T-helper 2 cell treated with Interferon-gamma antibody and Interleukin-4, amounts not matched to agents 5 μg/mL and 100 μg/mL, for 36 hours (primary cell): ENCODE measurements around the gene CILP2.

Source experiments
- DNase-seq: peaks from one replicate; pipeline ENCODE4 v3.0.0; 2021; ENCODE audit warnings: low spot score
- H3K27ac Mint-ChIP-seq: one replicate; pipeline ENCODE4 v1.8.0; 2021; ENCODE audit warnings: mild to moderate bottlenecking, mixed read lengths
- H3K27me3 Mint-ChIP-seq: one replicate; pipeline ENCODE4 v1.8.0; 2021; ENCODE audit warnings: low read depth, mixed read lengths
- H3K36me3 Mint-ChIP-seq: one replicate; pipeline ENCODE4 v1.8.0; 2021; ENCODE audit warnings: low read depth, mixed read lengths
- H3K4me1 Mint-ChIP-seq: one replicate; pipeline ENCODE4 v1.8.0; 2021; ENCODE audit warnings: low read depth, mixed read lengths
- H3K4me3 Mint-ChIP-seq: one replicate; pipeline ENCODE4 v1.8.0; 2022; ENCODE audit warnings: mild to moderate bottlenecking, moderate library complexity, mixed read lengths
- H3K9me3 Mint-ChIP-seq: one replicate; pipeline ENCODE4 v1.8.0; 2021; ENCODE audit warnings: mixed read lengths

Gene CILP2

DNA sequence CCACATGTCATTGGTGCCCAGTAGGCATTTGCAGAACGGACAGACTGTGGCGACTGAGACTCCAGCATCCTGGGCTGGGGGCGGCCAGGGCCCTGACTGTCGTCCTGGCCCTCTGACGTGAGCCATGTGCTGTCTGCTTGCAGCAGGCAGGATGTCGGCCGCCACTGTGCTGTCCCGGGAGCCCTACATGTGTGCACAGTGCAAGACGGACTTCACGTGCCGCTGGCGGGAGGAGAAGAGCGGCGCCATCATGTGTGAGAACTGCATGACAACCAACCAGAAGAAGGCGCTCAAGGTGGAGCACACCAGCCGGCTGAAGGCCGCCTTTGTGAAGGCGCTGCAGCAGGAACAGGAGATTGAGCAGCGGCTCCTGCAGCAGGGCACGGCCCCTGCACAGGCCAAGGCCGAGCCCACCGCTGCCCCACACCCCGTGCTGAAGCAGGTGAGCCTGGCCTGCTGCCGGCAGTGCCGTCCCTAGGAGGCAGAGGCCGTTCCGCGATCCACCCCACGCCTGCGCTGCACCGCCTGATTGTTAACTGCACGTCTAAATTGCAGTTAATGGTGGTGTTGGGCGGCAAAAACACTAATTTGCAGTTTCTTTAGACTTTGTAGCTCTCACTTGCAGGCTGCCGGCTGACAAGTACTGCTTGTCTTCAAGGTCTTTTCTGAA lies 37.0 kb upstream of the CILP2 start:
- Mint-ChIP-seq H3K36me3 (peaks cover 37% of the 10 kb centered on the region), H3K4me3 (no peak overlapping the region), H3K9me3 (no peaks in the 10 kb centered on the region), H3K27me3 (no peaks in the 10 kb centered on the region), H3K4me1 (no peaks in the 10 kb centered on the region), H3K27ac (no peak overlapping the region)
- DNase-seq, result no peak

DNA sequence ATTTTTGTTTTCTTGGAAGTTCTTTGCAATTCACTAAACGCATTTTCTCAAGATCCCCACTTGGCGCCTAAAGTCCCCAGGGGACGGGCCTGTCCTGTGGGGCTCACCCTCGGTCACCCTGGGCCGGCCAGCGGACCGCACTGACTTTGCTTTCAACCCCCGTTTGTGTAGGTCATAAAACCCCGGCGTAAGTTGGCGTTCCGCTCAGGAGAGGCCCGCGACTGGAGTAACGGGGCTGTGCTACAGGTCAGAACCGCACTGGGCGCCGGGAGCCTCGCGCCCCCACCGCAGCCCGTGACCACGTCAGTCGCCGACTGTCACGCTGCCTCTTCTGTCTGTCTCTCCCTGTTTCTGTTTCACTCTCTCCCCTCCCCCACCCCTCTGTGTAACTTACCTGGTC lies 36.3 kb upstream of the CILP2 start:
- Mint-ChIP-seq H3K4me1 (no peaks in the 10 kb centered on the region), H3K36me3 (peaks cover 36% of the 10 kb centered on the region), H3K27ac (no peak overlapping the region), H3K4me3 (no peak overlapping the region), H3K9me3 (no peaks in the 10 kb centered on the region), H3K27me3 (no peaks in the 10 kb centered on the region)
- no peak for DNase-seq

- DNase-seq, result no peak
- no peak overlapping the region for H3K4me3 Mint-ChIP-seq
- H3K36me3 Mint-ChIP-seq, result peaks cover 35% of the 10 kb centered on the region
- H3K27ac Mint-ChIP-seq, result no peak overlapping the region
- H3K4me1 Mint-ChIP-seq, result no peaks in the 10 kb centered on the region
- no peaks in the 10 kb centered on the region for H3K9me3 Mint-ChIP-seq
- no peaks in the 10 kb centered on the region for H3K27me3 Mint-ChIP-seq
Observed at GRCh38 chr19:19502281-19502680, 35.8 kb upstream of the CILP2 start.

DNA sequence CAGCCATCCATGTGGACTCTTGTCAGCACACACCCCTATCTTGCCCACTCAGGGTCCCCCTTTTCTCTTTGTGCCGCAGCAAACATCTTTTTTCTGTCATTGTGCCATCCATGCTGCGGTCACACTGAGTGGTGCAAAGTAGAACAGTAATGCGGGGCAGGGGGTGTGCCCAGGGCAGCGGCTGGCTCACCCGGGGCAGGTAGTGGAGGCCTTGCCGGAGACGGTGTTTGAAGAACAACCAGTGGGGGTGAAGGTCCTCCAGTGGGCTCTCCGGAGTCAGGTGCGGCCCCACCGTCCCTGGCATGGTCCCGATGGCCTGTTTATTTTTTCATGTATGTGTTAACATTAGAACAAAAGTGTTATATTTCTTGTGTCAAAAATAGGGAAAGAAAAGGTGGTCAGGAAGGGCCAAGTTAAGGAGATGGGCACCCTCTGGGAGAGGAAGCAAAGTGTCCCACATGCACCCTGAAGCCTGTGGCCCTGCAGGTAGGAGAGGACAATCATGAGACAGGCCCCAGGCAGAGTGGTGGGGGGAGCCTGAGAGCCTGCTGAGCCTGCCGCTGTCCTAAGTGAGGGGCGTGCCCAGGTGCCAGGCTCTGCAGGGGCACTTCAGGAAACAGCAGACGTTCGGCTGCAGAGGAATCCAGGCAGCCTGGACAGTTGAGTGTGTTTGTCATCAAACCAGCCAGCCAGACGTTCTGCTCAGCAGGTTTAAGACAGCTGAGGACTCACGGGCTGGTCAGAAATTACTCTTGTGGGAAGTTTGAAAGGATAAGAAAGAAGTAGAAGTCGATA lies 35.1 kb upstream of the CILP2 start:
- H3K27ac Mint-ChIP-seq, result no peak overlapping the region
- no peaks in the 10 kb centered on the region for H3K27me3 Mint-ChIP-seq
- no peak for DNase-seq
- H3K4me1 Mint-ChIP-seq, result no peaks in the 10 kb centered on the region
- no peak overlapping the region for H3K4me3 Mint-ChIP-seq
- peaks cover 41% of the 10 kb centered on the region for H3K36me3 Mint-ChIP-seq
- H3K9me3 Mint-ChIP-seq, result no peaks in the 10 kb centered on the region

DNA sequence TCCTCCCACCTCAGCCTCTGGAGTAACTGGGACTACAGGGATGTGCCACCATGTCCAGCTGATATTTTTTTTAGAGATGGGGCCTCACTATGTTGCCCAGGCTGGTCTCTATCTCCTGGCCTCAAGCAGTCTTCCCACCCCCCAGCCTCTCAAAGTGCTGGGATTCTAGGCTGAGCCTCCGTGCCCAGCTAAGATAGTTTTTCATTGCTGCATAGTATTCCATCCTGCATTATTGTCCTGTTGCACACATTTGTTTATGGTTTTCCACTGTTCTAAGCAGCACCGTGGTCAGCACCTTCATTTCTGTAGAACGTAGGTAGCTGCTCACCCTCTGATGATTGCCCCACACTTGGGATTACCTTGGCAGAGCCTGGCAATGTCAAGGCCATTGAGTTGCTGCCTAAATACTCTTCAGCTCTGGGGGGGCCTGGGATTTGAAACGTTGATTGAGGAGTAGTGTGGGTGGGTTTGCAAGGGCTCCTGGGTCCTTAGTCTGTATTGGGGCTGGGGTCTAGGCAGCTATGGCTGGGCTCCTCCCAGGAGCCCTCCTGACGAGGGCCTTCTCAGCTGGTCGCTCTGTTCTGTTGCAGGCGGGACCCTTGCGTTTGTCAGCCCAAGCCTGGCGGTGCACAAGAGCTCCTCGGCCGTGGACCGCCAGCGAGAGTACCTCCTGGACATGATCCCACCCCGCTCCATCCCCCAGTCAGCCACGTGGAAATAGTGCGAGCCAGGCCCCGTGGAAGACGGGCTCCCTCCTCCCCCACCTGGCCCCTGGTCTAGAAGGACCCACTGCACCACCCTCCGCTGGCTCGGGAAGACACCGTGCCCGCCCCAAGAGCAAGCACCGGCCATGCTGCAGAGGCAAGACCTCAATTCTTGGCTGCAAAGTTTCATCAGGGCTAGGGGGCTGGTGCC lies 33.1 kb upstream of the CILP2 start:
- DNase-seq, result no peak
- H3K36me3 Mint-ChIP-seq, result peaks cover 36% of the 10 kb centered on the region
- no peaks in the 10 kb centered on the region for H3K9me3 Mint-ChIP-seq
- H3K27ac Mint-ChIP-seq, result no peak overlapping the region
- H3K27me3 Mint-ChIP-seq, result no peaks in the 10 kb centered on the region
- H3K4me1 Mint-ChIP-seq, result no peaks in the 10 kb centered on the region
- H3K4me3 Mint-ChIP-seq, result no peak overlapping the region

- Mint-ChIP-seq H3K4me1 (no peaks in the 10 kb centered on the region), H3K27me3 (no peaks in the 10 kb centered on the region), H3K4me3 (no peak overlapping the region), H3K27ac (no peak overlapping the region), H3K36me3 (peaks cover 35% of the 10 kb centered on the region), H3K9me3 (no peaks in the 10 kb centered on the region)
- DNase-seq, result no peak
Observed at GRCh38 chr19:19505669-19506326, 32.3 kb upstream of the CILP2 start.

GRCh38 chr19:19506592-19506991 lies 31.5 kb upstream of the CILP2 start:
- Mint-ChIP-seq H3K4me3 (no peak overlapping the region), H3K36me3 (peaks cover 31% of the 10 kb centered on the region), H3K9me3 (no peaks in the 10 kb centered on the region)

GRCh38 chr19:19507354-19507753 lies 30.7 kb upstream of the CILP2 start:
- Mint-ChIP-seq H3K4me3 (no peak overlapping the region), H3K27me3 (no peaks in the 10 kb centered on the region), H3K36me3 (peaks cover 25% of the 10 kb centered on the region), H3K9me3 (no peaks in the 10 kb centered on the region), H3K4me1 (no peaks in the 10 kb centered on the region), H3K27ac (no peak overlapping the region)
- no peak for DNase-seq

More at GRCh38 chr19:19506592-19506991, 31.5 kb upstream of the CILP2 start:
- no peaks in the 10 kb centered on the region for H3K4me1 Mint-ChIP-seq
- DNase-seq, result no peak
- H3K27me3 Mint-ChIP-seq, result no peaks in the 10 kb centered on the region
- no peak overlapping the region for H3K27ac Mint-ChIP-seq

DNA sequence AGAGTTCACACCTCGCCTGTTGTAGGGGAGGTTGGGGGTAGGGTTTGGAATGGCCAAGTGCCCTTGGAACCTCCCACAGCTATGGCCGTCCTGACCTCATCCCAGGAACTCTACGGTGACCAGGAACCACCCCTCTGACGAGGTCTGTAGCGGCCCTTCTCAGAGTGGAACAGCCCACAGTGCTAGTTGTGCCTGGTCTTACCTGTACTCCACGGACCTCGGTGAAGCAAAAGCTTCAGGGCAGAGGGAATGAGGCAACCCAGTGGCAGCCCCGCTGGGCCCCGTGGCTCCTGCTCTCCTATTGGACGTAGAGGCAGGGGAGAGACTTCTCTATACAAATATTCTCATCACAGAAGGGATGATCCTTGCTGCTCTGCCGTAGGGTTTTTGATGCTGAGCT lies 29.8 kb upstream of the CILP2 start:
- no peaks in the 10 kb centered on the region for H3K27me3 Mint-ChIP-seq
- no peak overlapping the region for H3K4me3 Mint-ChIP-seq
- no peak overlapping the region for H3K27ac Mint-ChIP-seq

GRCh38 chr19:19510432-19510831 lies 27.6 kb upstream of the CILP2 start:
- H3K27ac Mint-ChIP-seq, result peak overlapping the region; percentile 11
- H3K27me3 Mint-ChIP-seq, result no peaks in the 10 kb centered on the region
- no peak for DNase-seq
- peaks cover 16% of the 10 kb centered on the region for H3K36me3 Mint-ChIP-seq
- H3K4me3 Mint-ChIP-seq, result no peak overlapping the region
- H3K4me1 Mint-ChIP-seq, result no peaks in the 10 kb centered on the region
- H3K9me3 Mint-ChIP-seq, result no peaks in the 10 kb centered on the region

More for the DNA sequence above, 29.8 kb upstream of the CILP2 start:
- peaks cover 18% of the 10 kb centered on the region for H3K36me3 Mint-ChIP-seq
- no peaks in the 10 kb centered on the region for H3K4me1 Mint-ChIP-seq
- no peak for DNase-seq
- no peaks in the 10 kb centered on the region for H3K9me3 Mint-ChIP-seq

- Mint-ChIP-seq H3K4me1 (no peaks in the 10 kb centered on the region), H3K9me3 (no peaks in the 10 kb centered on the region), H3K27ac (no peak overlapping the region), H3K4me3 (no peak overlapping the region), H3K36me3 (peaks cover 4% of the 10 kb centered on the region), H3K27me3 (no peaks in the 10 kb centered on the region)
- no peak for DNase-seq
Observed at GRCh38 chr19:19513682-19514081, 24.4 kb upstream of the CILP2 start.

DNA sequence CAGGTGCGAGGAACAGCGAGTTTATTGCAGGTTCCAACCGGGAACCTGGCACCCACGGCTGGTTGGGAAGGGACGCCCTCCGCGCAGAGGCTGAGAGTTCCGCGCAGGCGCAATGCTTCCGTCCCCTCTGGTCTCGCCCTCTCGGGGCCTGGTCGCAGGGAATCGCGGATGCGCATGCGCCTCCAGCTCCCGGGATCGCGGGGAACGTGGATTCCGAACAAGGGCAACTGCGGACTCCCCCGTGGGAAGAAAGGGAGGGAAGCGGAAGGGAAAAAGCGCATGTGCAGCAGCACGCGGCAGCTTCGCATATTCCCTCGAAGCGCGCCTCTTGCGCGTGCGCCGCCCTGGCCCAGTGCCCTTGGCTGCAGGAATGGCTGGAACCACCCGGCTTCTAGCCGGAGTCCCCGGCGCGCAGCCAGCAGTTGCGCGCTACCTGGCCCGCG lies 23.8 kb upstream of the CILP2 start:
- Mint-ChIP-seq H3K36me3 (peaks cover 6% of the 10 kb centered on the region), H3K4me3 (peak overlapping the region; percentile 45), H3K9me3 (no peaks in the 10 kb centered on the region), H3K27ac (no peak overlapping the region), H3K27me3 (no peaks in the 10 kb centered on the region), H3K4me1 (peaks cover 2% of the 10 kb centered on the region)
- DNase-seq, result no peak

GRCh38 chr19:19514881-19515641 lies 23.0 kb upstream of the CILP2 start, which contains the start of gene TSSK6:
TSSK6 (minus strand) TSS chr19:19515548; CDS start chr19:19515427, 121 bp downstream.
- H3K9me3 Mint-ChIP-seq, result no peaks in the 10 kb centered on the region
- no peaks in the 10 kb centered on the region for H3K27me3 Mint-ChIP-seq
- H3K27ac Mint-ChIP-seq, result peak within 1 kb of the TSS; percentile 94
- no peak for DNase-seq
- H3K36me3 Mint-ChIP-seq, result peaks cover 13% of the 10 kb centered on the region
- H3K4me3 Mint-ChIP-seq, result peak within 1 kb of the TSS; percentile 94
- H3K4me1 Mint-ChIP-seq, result peaks cover 6% of the 10 kb centered on the region
